Osteoblast (primary cell): ENCODE data around the gene CCNDBP1. TPM values are rescaled to one million over a fixed set of nuclear protein-coding genes. Genes with fewer than 3 reads are reported as not detected.

Experiments used
- DNase-seq: peaks from one replicate; pipeline ENCODE4 v3.0.0; 2011; ENCODE audit warnings: low spot score, mixed read lengths; ENCODE audit not compliant: insufficient read length; ENCODE audit errors: missing footprints
- H2AFZ ChIP-seq: 2 replicates; pipeline ENCODE4 v1.6.0; 2011; ENCODE audit warnings: mild to moderate bottlenecking, low read length
- H3K27ac ChIP-seq: 2 replicates; pipeline ENCODE4 v1.5.1; 2011; ENCODE audit warnings: mild to moderate bottlenecking, low read depth, low read length, moderate library complexity
- H3K27me3 ChIP-seq: 2 replicates; pipeline ENCODE4 v1.6.0; 2012; ENCODE audit warnings: mild to moderate bottlenecking, control low read depth, inconsistent platforms, low read length, moderate library complexity; ENCODE audit not compliant: insufficient read depth
- H3K36me3 ChIP-seq: 2 replicates; pipeline ENCODE4 v1.5.1; 2011; ENCODE audit warnings: mild to moderate bottlenecking, low read length, control low read depth, moderate library complexity; ENCODE audit not compliant: insufficient read depth
- H3K4me1 ChIP-seq: 2 replicates; pipeline ENCODE4 v1.5.1; 2011; ENCODE audit warnings: mild to moderate bottlenecking, low read length, control low read depth, moderate library complexity; ENCODE audit not compliant: insufficient read depth
- H3K4me2 ChIP-seq: 2 replicates; pipeline ENCODE4 v1.6.0; 2011; ENCODE audit warnings: mild to moderate bottlenecking, low read length; ENCODE audit not compliant: insufficient read depth
- H3K4me3 ChIP-seq: fragments of 200-600 bp; sonication (generic); 3 replicates; pipeline ENCODE4 v1.5.1; 2012; ENCODE audit warnings: mild to moderate bottlenecking, low read length, inconsistent platforms; ENCODE audit not compliant: insufficient read depth
- H3K79me2 ChIP-seq: 2 replicates; pipeline ENCODE4 v1.6.0; 2012; ENCODE audit warnings: mild to moderate bottlenecking, low read length, control low read depth, inconsistent platforms; ENCODE audit not compliant: insufficient read depth
- H3K9me3 ChIP-seq: 2 replicates; pipeline ENCODE4 v1.5.1; 2011; ENCODE audit warnings: low read depth, low read length, control low read depth
- H4K20me1 ChIP-seq: 2 replicates; pipeline ENCODE4 v1.6.0; 2012; ENCODE audit warnings: mild to moderate bottlenecking, low read length, control low read depth; ENCODE audit not compliant: insufficient read depth
- CTCF ChIP-seq: IDR thresholded peaks from 2 replicates; pipeline ENCODE4 v1.5.1; 2011; ENCODE audit warnings: mild to moderate bottlenecking, low read depth, low read length, moderate library complexity; ENCODE audit errors: extremely low read depth
- total RNA-seq: library from RNA; depleted of rRNA; stranded (reverse); fragments of >200 nt; gene quantifications from 2 replicates; pipeline ENCODE4 v1.2.3, GENCODE V29; 2012

Gene CCNDBP1
- total RNA-seq, 1 donor, result 66.6 TPM

GRCh38 chr15:43183270-43183669 is 1.9 kb upstream of the CCNDBP1 start:
- Histone ChIP-seq H3K79me2 (peaks cover 5% of the 10 kb centered on the region), H3K27me3 (no peaks in the 10 kb centered on the region), H3K4me2 (no peak overlapping the region), H2AFZ (no peak overlapping the region), H3K36me3 (no peaks in the 10 kb centered on the region), H3K4me1 (peaks cover 13% of the 10 kb centered on the region), H3K4me3 (no peak overlapping the region), H4K20me1 (no peaks in the 10 kb centered on the region), H3K9me3 (no peaks in the 10 kb centered on the region), H3K27ac (no peak overlapping the region)
- TF ChIP-seq CTCF, result no peak
- DNase-seq, result no peak

- no peak for DNase-seq
Observed at GRCh38 chr15:43184407-43185124, 637 bp upstream of the CCNDBP1 start.

GRCh38 chr15:43186003-43186353 is 775 bp downstream of the CCNDBP1 start:
- DNase-seq, result no peak
- H3K79me2 ChIP-seq, result peaks cover 5% of the 10 kb centered on the region
- no peaks in the 10 kb centered on the region for H3K9me3 ChIP-seq
- peak overlapping the region; percentile 98 for H3K4me2 ChIP-seq
- no peaks in the 10 kb centered on the region for H3K27me3 ChIP-seq
- H3K36me3 ChIP-seq, result peaks cover 17% of the 10 kb centered on the region
- H3K4me1 ChIP-seq, result peaks cover 13% of the 10 kb centered on the region
- H4K20me1 ChIP-seq, result no peaks in the 10 kb centered on the region
- peak overlapping the region; percentile 79 for H3K4me3 ChIP-seq
- peak overlapping the region; percentile 55 for H3K27ac ChIP-seq
- peak overlapping the region; percentile 84 for H2AFZ ChIP-seq
- TF ChIP-seq CTCF, result no peak

More at GRCh38 chr15:43184407-43185124, 637 bp upstream of the CCNDBP1 start:
- Histone ChIP-seq H3K27ac (peak overlapping the region; percentile 9), H3K4me2 (peak overlapping the region; percentile 98), H3K79me2 (peaks cover 5% of the 10 kb centered on the region), H2AFZ (peak overlapping the region; percentile 82), H4K20me1 (no peaks in the 10 kb centered on the region), H3K27me3 (no peaks in the 10 kb centered on the region), H3K4me1 (peaks cover 13% of the 10 kb centered on the region), H3K9me3 (no peaks in the 10 kb centered on the region), H3K36me3 (peaks cover 3% of the 10 kb centered on the region), H3K4me3 (peak overlapping the region; percentile 79)
- no peak for TF ChIP-seq CTCF

- no peaks in the 10 kb centered on the region for H4K20me1 ChIP-seq
- H3K4me1 ChIP-seq, result peaks cover 9% of the 10 kb centered on the region
- H3K27me3 ChIP-seq, result no peaks in the 10 kb centered on the region
- no peak overlapping the region for H2AFZ ChIP-seq
- no peak overlapping the region for H3K27ac ChIP-seq
- TF ChIP-seq CTCF, result peak; percentile 70
- no peak for DNase-seq
- no peak overlapping the region for H3K4me2 ChIP-seq
- no peaks in the 10 kb centered on the region for H3K9me3 ChIP-seq
- peaks cover 5% of the 10 kb centered on the region for H3K79me2 ChIP-seq
- H3K36me3 ChIP-seq, result peaks cover 31% of the 10 kb centered on the region
- no peak overlapping the region for H3K4me3 ChIP-seq
Observed at GRCh38 chr15:43187544-43188155, 2.4 kb downstream of the CCNDBP1 start.
